Measurements from ENCODE around the gene ARHGAP6. TPM values are rescaled to one million over a fixed set of nuclear protein-coding genes. Genes with fewer than 3 reads are reported as not detected.

ARHGAP6 gene
- polyA plus RNA-seq, 3 donors, result 0.31 to 1.1 (median 0.40) TPM

GRCh38 chrX:11465648-11466411 is 199.9 kb downstream of the ARHGAP6 start:
- Histone ChIP-seq H3K79me2 (ENCODE audit: insufficient read depth, low read length) (no peaks in the 10 kb centered on the region), H3K27ac (ENCODE audit: low read depth in 1 of 2, low read length in 2 of 2) (no peak overlapping the region), H3K4me2 (replicated peaks; ENCODE audit: extremely low read depth, low read length, poor library complexity, severe bottlenecking) (no peak overlapping the region), H4K20me1 (ENCODE audit: insufficient read depth, low read length) (no peaks in the 10 kb centered on the region), H3K4me3 (replicated peaks in 1 of 3; ENCODE audit: low read depth in 2 of 3, low read length in 3 of 3) (no peak overlapping the region), H2AFZ (ENCODE audit: insufficient read depth, low read depth, low read length, poor library complexity, severe bottlenecking) (no peak overlapping the region), H3K9ac (ENCODE audit: insufficient read depth, low read length, poor library complexity, severe bottlenecking) (no peak overlapping the region), H3K9me3 (replicated peaks in 1 of 2; ENCODE audit: control insufficient read depth in 1 of 2, insufficient read depth in 1 of 2, low read length in 2 of 2) (no peaks in the 10 kb centered on the region), H3K36me3 (replicated peaks in 1 of 2; ENCODE audit: control insufficient read depth in 1 of 2, insufficient read depth in 2 of 2, low read length in 2 of 2) (no peaks in the 10 kb centered on the region), H3K27me3 (ENCODE audit: control insufficient read depth in 2 of 2, insufficient read depth in 2 of 2, low read length in 2 of 2) (no peaks in the 10 kb centered on the region), H3K4me1 (ENCODE audit: control insufficient read depth in 1 of 2, insufficient read depth in 2 of 2, low read length in 2 of 2) (no peaks in the 10 kb centered on the region)
- Mint-ChIP-seq H3K4me3 (no peak overlapping the region), H3K4me1 (no peaks in the 10 kb centered on the region), H3K9me3 (peaks cover 0 to 4% (median 0%) of the 10 kb centered on the region in 7 donors), H3K27me3 (ENCODE audit: low read depth in 3 of 3) (peaks cover 0 to 2% (median 2%) of the 10 kb centered on the region in 3 donors), H3K27ac (no peak overlapping the region), H3K36me3 (no peaks in the 10 kb centered on the region)
- no peak for DNase-seq
- TF ChIP-seq CTCF (IDR thresholded peaks at IDR 0.05), result no peak
- 93% methylated on average over 2 of the region's 5 CpGs for WGBS (ENCODE audit: insufficient coverage)
- intact Hi-C loops (cut with micrococcal nuclease), result no loop called here

- intact Hi-C loops (cut with micrococcal nuclease), result no loop called here
Measured at GRCh38 chrX:11464836-11465463, 200.8 kb downstream of the ARHGAP6 start.

More at GRCh38 chrX:11464836-11465463, 200.8 kb downstream of the ARHGAP6 start:
- H3K9ac ChIP-seq (ENCODE audit: insufficient read depth, low read length, poor library complexity, severe bottlenecking), result no peak overlapping the region
- peaks cover 0 to 4% (median 0%) of the 10 kb centered on the region in 7 donors for H3K9me3 Mint-ChIP-seq
- no peaks in the 10 kb centered on the region for H3K9me3 ChIP-seq (replicated peaks in 1 of 2; ENCODE audit: control insufficient read depth in 1 of 2, insufficient read depth in 1 of 2, low read length in 2 of 2)
- no peaks in the 10 kb centered on the region for H3K27me3 ChIP-seq (ENCODE audit: control insufficient read depth in 2 of 2, insufficient read depth in 2 of 2, low read length in 2 of 2)
- no peak overlapping the region for H3K27ac ChIP-seq (ENCODE audit: low read depth in 1 of 2, low read length in 2 of 2)
- 88% methylated on average over 6 of the region's 8 CpGs for WGBS (ENCODE audit: insufficient coverage)
- no peak overlapping the region for H3K4me3 Mint-ChIP-seq
- H3K4me1 ChIP-seq (ENCODE audit: control insufficient read depth in 1 of 2, insufficient read depth in 2 of 2, low read length in 2 of 2), result no peaks in the 10 kb centered on the region
- no peak overlapping the region for H2AFZ ChIP-seq (ENCODE audit: insufficient read depth, low read depth, low read length, poor library complexity, severe bottlenecking)
- no peaks in the 10 kb centered on the region for H3K79me2 ChIP-seq (ENCODE audit: insufficient read depth, low read length)
- H3K36me3 Mint-ChIP-seq, result no peaks in the 10 kb centered on the region
- peaks cover 0 to 2% (median 2%) of the 10 kb centered on the region in 3 donors for H3K27me3 Mint-ChIP-seq (ENCODE audit: low read depth in 3 of 3)
- H3K4me3 ChIP-seq (replicated peaks in 1 of 3; ENCODE audit: low read depth in 2 of 3, low read length in 3 of 3), result no peak overlapping the region
- DNase-seq, result no peak
- TF ChIP-seq CTCF (IDR thresholded peaks at IDR 0.05), result no peak
- H3K36me3 ChIP-seq (replicated peaks in 1 of 2; ENCODE audit: control insufficient read depth in 1 of 2, insufficient read depth in 2 of 2, low read length in 2 of 2), result no peaks in the 10 kb centered on the region
- H3K27ac Mint-ChIP-seq, result no peak overlapping the region
- H3K4me2 ChIP-seq (replicated peaks; ENCODE audit: extremely low read depth, low read length, poor library complexity, severe bottlenecking), result no peak overlapping the region
- H3K4me1 Mint-ChIP-seq, result no peaks in the 10 kb centered on the region
- no peaks in the 10 kb centered on the region for H4K20me1 ChIP-seq (ENCODE audit: insufficient read depth, low read length)
